HCEC 1CT (cell line): ENCODE results near the gene MEX3A.
"Not testable (repeated sequence)": the region's sequence is repeated elsewhere in the genome, so short reads cannot be mapped to it uniquely, and the experiment has no call there.

Source experiments
- DNase-seq: peaks from one replicate; pipeline ENCODE4 v3.0.0-alpha.2; 2017

Gene MEX3A, protein sequence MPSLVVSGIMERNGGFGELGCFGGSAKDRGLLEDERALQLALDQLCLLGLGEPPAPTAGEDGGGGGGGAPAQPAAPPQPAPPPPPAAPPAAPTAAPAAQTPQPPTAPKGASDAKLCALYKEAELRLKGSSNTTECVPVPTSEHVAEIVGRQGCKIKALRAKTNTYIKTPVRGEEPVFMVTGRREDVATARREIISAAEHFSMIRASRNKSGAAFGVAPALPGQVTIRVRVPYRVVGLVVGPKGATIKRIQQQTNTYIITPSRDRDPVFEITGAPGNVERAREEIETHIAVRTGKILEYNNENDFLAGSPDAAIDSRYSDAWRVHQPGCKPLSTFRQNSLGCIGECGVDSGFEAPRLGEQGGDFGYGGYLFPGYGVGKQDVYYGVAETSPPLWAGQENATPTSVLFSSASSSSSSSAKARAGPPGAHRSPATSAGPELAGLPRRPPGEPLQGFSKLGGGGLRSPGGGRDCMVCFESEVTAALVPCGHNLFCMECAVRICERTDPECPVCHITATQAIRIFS

DNA sequence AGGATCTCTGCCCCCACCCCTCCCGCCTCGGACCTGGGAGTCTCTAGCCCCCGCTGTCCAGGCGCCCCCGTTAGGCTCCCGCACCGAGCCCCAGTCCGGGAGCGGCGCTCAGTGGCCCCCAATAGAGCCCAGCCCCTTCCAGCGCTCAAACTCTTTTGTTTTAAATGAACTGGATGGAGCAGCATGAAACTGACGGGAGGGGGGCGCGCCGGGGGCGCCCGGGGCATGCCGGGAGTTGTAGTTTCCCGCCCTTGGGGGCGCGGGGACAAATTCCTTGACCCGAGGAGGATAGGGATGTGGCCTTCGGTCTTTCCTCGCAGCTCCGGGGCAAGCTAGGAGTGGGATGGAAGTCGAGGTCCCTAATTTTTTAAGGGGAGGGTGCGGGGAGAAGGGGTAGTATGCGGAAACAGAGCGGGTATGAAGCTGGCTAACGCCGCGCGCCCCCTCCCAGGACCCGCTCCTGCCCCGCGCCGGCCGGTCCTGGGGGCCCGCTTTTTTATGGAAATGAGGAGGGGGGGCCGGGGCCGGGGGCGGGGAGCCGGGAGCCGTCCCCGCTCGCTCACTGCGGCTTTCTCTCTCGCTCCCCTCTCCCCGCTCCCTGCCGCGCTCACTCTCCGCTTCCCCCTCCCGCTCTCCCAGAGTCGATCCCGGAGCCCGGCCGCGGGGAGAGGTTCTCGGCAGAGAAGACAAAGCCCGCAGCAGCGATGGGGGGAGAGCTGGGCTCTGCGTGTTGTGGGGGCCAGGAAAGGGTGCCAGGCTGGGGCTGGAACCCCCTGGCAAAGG, at the start of gene MEX3A:
Gene MEX3A (minus strand): TSS at position 157 of the 783 bp plus-strand sequence. CDS start 467 bp downstream, outside the sequence.
- DNase-seq = peak; percentile 52

- no peak for DNase-seq
These were observed 48.3 kb upstream of the MEX3A start for GRCh38 chr1:156130578-156130942.

- peak; percentile 95 for DNase-seq
These were observed 47.7 kb upstream of the MEX3A start for GRCh38 chr1:156129687-156130577.

DNA sequence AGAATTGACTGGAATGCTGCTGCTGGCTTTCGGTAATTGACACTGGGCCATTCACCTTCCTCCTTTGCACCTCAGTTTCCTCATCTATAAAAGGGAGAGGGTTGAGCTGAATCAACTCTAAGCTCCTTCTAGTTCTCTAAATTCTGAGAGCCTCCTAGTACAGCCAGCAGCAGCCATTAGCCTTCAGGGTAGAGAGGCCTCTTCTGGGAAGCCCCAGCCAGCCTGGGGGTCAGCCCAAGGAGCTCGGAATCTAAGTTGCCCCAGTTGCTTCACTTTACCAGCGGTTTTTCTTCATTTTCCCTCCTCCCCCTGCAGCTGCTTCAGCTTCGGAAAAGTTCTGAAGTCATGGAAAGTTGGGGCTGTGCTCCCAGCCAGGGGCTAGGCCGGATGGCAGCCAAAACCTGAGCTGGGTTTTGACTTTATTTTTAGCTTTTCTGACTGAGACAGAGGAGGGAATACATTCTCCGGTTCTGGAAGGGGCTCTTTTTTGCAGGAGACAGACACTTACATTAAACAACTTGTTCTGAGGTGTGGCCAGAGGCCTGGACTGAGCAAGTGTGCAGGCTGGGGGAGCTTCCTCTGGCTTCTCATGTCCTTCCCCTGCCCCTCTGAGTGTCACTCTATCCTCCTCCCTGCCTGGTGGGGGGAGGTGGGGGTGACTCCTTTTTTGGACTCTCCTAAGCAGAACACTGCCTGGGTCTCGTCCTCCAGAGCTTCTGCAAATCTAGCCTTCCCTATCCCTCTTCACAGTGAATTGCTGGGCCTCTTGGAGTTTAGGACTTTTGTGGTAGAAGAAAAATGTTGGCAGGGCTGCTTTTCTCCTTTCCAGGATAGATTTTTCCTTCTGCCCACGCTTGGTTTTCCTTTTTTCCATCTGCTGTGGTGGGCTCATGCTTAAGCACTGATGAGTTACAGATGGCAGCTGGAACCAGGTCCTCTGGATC, 46.7 kb upstream of the MEX3A start:
- no peak for DNase-seq

GRCh38 chr1:156128308-156128653, 46.0 kb upstream of the MEX3A start:
- no peak for DNase-seq

- peak; percentile 97 for DNase-seq
These were observed 44.6 kb upstream of the MEX3A start for GRCh38 chr1:156126630-156127534.

DNA sequence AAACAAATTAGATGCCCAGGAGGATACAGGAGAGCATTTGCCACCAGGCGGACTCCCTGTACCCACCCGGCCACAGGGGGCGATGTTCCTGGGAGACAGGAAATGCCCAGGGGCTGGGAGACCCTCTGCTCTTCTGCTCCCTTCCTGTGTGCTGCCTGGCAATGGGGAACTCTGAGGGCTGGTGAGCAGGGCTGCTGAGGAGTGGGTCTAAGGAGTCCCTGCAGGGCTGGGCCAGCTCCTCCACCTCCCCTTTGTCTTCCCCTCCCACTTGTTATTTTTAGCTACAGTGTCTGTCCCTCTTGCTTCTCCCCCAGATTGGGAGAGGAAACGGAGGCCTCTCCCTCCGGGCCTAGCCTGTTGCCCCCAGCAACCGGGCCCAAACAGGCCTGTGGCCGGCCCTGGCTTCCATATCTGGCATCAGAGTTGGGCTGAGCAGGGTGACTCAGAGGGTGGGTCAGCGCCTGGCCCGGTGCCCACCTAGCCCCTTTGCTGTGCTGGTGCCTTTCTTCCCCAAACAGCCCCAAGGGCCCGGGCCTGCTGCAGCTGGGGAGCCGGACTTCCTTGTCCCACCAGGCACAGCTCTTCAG, 43.9 kb upstream of the MEX3A start:
- peak; percentile 97 for DNase-seq

DNA sequence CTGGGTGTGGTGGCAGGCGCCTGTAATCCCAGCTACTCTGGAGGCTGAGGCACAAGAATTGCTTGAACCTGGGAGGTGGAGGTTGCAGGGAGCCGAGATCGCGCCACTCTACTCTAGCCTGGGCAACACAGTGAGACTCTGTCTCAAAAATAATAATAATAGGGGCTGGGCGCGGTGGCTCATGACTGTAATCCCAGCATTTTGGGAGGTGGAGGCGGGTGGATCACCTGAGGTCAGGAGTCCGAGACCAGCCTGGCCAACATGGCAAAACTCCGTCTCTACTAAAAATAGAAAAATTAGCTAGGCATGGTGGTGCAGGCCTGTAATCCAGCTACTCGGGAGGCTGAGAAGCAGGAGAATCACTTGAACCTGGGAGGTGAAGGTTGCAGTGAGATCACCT, 43.3 kb upstream of the MEX3A start:
- DNase-seq = not testable (repeated sequence)

DNA sequence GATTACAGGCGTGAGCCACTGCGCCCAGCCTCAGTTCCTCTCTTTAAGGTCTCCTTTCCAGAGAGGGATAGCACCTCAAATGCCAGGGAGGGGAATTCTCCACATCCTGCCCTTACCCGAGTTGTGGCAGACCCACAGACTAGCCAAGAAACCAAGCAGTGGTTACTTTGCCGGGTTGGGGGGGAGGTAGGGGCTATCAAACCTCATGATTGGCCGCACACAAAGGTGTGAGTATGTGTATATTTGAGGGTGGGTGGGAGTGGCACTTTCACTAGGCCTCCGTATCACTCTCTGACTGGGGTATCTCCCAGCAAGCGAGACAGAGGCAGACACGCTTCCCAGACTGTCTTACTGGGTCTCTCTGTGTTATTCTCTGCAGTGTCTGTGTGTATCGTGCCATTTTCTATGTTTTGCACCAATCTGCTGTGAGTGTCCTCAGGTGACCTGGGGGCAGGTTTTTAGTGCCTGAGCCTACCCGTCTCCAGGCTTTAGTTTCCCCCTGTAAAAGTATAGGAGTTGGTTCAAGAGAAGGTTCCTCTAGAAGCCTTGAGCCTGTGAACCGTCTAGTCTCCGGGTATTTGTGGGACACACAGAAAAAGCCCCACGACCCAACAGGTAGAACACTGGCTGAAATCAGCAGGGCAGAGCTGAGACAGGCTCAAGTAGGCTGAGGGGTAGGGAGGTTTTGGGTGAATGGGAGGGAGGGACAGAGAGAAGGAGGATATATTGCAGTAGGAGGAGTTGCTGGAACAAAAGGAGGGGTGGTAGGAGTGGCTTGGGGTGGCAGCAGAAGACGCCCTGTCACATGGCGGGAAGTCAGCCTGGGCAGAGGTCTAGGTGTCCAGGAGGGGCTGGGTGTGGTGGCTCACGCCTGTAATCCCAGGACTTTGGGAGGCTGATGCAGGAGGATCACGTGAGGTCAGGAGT, 42.6 kb upstream of the MEX3A start:
- peak; percentile 52 for DNase-seq

GRCh38 chr1:156123356-156124196, 41.3 kb upstream of the MEX3A start:
- DNase-seq = peak; percentile 96

- peak; percentile 89 for DNase-seq
These were observed 40.5 kb upstream of the MEX3A start for GRCh38 chr1:156122519-156123355.

DNA sequence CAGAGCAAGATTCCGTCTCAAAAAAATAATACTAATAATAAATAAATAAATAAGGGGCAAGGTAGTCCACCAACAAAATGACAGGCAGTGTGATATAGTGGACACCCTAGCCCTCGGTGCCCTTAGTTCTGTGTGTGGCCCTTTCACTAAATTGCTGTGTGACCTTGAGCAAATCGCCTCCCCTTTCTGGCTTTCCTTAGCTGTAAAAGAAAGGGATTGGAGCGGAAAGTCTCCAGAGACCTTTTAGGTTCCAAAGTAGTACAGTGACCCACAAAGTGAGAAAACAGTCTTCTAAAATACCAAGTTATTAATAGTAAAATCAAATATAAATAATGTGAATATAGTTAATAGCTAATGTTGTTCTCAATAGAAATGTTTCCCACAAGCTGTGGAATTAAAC, 39.8 kb upstream of the MEX3A start:
- no peak for DNase-seq

- no peak for DNase-seq
These were observed 39.2 kb upstream of the MEX3A start for GRCh38 chr1:156121457-156121856.

DNA sequence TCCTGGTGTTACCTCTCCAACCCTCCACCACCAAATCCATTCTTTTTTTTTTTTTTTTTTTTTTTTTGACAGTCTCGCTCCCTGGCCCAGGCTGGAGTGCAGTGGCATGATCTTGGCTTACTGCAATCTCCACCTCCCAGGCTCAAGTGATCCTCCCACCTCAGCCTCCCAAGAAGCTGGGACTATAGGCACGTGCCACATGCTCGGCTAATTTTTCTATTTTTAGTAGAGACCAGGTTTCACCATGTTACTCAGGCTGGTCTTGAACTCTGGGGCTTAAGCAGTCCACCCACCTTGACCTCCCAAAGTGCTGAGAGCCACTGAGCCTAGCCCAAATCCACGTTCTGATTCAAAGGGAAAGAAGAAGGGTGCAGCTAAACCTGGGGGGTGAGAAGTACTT, 38.7 kb upstream of the MEX3A start:
- not testable (repeated sequence) for DNase-seq

GRCh38 chr1:156120318-156120717, 38.1 kb upstream of the MEX3A start:
- DNase-seq = no peak

GRCh38 chr1:156119503-156120209, 37.4 kb upstream of the MEX3A start:
- peak; percentile 66 for DNase-seq
